ENCODE data around the gene ANKDD1A. TPM values are rescaled to one million over a fixed set of nuclear protein-coding genes. Genes with fewer than 3 reads are reported as not detected.
A peak's percentile ranks its signal among the peaks of the same experiment; 100 is the strongest.

The ANKDD1A gene
- total and polyA plus RNA-seq, 3 donors from 2014 or later, result 11.1 to 34.9 (median 31.8) TPM

DNA sequence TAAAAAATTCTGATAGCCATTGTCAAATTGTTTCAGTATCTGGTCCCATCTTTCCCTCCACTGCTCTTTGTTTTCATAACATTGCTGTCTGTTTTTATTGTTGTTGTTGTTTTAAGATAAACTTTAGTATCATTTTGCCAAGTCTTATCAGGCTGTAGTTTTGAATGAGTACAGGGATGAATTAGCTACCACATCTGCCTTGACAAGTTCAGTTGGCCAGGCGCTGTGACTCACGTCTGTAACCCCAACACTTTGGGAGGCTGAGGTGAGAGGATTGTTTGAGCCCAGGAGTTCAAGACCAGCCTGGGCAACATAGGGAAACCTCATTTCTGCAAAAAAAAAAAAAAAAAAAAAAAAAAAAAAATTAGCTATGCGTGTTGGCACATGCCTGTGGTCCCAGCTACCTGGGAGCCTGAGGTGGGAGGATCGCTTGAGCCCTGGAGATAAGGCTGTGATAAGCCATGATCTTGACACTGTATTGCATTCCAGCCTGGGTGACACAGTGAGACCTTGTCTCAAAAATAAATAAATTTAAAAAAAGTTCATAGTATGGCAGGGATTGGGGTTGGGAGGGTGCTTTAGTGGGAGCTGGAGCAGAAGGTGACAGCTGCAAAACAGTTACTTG lies 8.3 kb upstream of the ANKDD1A start:
- intact Hi-C loops (cut with DNase I; ENCODE audit: low total_unique reads), result loop anchor here (10.0 kb wide), 1 partner anchor 169 kb away; no protein-coding TSS in a partner anchor
- H3K27me3 ChIP-seq, result no peaks in the 10 kb centered on the region

GRCh38 chr15:64904189-64904588 lies 7.5 kb upstream of the ANKDD1A start:
- 86 to 89% methylated on average over 4 of the region's 4 CpGs for WGBS, 2 donors
- Histone ChIP-seq H3K4me3 (no peak overlapping the region), H3K9me3 (no peaks in the 10 kb centered on the region), H3K27ac (no peak overlapping the region), H3K4me1 (peaks cover 8% of the 10 kb centered on the region), H3K36me3 (ENCODE audit: low read depth, missing control alignments) (no peaks in the 10 kb centered on the region), H3K27me3 (no peaks in the 10 kb centered on the region)
- DNase-seq, result no peak
- TF ChIP-seq CTCF (IDR thresholded peaks at IDR 0.05) (no peak), POLR2A (IDR thresholded peaks at IDR 0.05) (no peak)
- intact Hi-C loops (cut with DNase I; ENCODE audit: low total_unique reads), result loop anchor here (10.0 kb wide), 1 partner anchor 169 kb away; no protein-coding TSS in a partner anchor

More for the DNA sequence above, 8.3 kb upstream of the ANKDD1A start:
- Histone ChIP-seq H3K4me1 (peaks cover 14% of the 10 kb centered on the region), H3K4me3 (no peak overlapping the region), H3K9me3 (no peaks in the 10 kb centered on the region), H3K36me3 (ENCODE audit: low read depth, missing control alignments) (no peaks in the 10 kb centered on the region), H3K27ac (no peak overlapping the region)
- 63 to 71% methylated on average over 4 of the region's 4 CpGs for WGBS, 2 donors
- no peak for DNase-seq
- TF ChIP-seq CTCF (IDR thresholded peaks at IDR 0.05), result no peak
- TF ChIP-seq POLR2A (IDR thresholded peaks at IDR 0.05), result no peak

- intact Hi-C loops (cut with DNase I; ENCODE audit: low total_unique reads), result loop anchor here (10.0 kb wide), 1 partner anchor 170 kb away; no protein-coding TSS in a partner anchor
- Histone ChIP-seq H3K4me3 (peak overlapping the region; percentile 15 to 17), H3K27ac (no peak overlapping the region), H3K4me1 (peaks cover 3% of the 10 kb centered on the region), H3K27me3 (no peaks in the 10 kb centered on the region), H3K36me3 (ENCODE audit: low read depth, missing control alignments) (no peaks in the 10 kb centered on the region), H3K9me3 (no peaks in the 10 kb centered on the region)
- peak; percentile 70 for DNase-seq
- no peak for TF ChIP-seq POLR2A (IDR thresholded peaks at IDR 0.05)
- peak in 2 of 3 experiments; percentile 58 to 59 for TF ChIP-seq CTCF (IDR thresholded peaks at IDR 0.05)
- WGBS, 2 donors, result 45 to 51% methylated on average over 29 to 30 of the region's 30 CpGs
Measured at GRCh38 chr15:64905119-64905831, 6.4 kb upstream of the ANKDD1A start.

DNA sequence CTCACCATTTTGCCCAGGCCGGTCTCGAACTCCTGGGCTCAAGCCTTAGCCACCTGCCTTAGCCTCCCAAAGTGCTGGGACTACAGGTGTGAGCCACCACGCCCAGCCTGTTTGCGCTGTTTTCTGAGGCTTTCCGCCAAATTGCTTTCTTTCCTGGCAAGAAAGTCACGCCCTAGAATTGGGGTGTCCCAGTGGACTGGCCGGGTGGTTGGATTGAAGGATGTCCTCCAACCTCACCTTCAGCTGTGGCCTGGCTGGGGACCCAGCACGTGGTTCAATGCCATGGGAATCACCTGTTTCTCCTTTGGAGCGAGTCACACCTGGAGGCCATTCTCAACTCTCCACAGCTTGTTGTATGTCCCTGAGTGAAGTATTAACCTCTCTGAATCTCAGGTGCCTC lies 5.8 kb upstream of the ANKDD1A start:
- Histone ChIP-seq H3K4me1 (peaks cover 5% of the 10 kb centered on the region), H3K4me3 (no peak overlapping the region), H3K36me3 (ENCODE audit: low read depth, missing control alignments) (no peaks in the 10 kb centered on the region), H3K9me3 (no peaks in the 10 kb centered on the region), H3K27ac (no peak overlapping the region), H3K27me3 (no peaks in the 10 kb centered on the region)
- intact Hi-C loops (cut with DNase I; ENCODE audit: low total_unique reads), result loop anchor here (10.0 kb wide), 1 partner anchor 171 kb away; no protein-coding TSS in a partner anchor
- no peak for DNase-seq
- whole genome bisulfite sequencing, 2 donors, result 89 to 93% methylated on average over 9 of the region's 9 CpGs
- TF ChIP-seq POLR2A (IDR thresholded peaks at IDR 0.05) (no peak), CTCF (IDR thresholded peaks at IDR 0.05) (no peak)

Measured in testis (tissue), 3 donors.